ENCODE data around the gene MDC1.
"Not testable (repeated sequence)": the region's sequence is repeated elsewhere in the genome, so short reads cannot be mapped to it uniquely, and the experiment has no call there.

DNA sequence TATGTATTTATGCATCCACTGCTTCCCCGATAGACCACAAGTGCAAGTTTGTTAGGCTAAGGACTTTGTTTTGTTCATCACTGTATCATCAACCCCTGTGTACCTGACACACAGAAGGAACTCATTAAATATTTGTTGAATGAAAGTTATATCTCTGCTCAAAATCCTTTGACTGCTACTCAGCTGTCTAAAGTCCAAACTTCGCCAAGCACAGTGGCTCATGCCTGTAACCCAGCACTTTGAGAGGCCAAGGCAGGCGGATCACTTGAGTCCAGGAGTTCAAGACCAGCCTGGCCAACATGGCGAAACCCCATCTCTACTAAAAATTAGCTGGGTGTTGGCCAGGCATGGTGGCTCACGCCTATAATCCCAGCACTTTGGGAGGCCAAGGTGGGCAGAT lies 59.2 kb downstream of the MDC1 start:
- TF ChIP-seq, protein P1, sequence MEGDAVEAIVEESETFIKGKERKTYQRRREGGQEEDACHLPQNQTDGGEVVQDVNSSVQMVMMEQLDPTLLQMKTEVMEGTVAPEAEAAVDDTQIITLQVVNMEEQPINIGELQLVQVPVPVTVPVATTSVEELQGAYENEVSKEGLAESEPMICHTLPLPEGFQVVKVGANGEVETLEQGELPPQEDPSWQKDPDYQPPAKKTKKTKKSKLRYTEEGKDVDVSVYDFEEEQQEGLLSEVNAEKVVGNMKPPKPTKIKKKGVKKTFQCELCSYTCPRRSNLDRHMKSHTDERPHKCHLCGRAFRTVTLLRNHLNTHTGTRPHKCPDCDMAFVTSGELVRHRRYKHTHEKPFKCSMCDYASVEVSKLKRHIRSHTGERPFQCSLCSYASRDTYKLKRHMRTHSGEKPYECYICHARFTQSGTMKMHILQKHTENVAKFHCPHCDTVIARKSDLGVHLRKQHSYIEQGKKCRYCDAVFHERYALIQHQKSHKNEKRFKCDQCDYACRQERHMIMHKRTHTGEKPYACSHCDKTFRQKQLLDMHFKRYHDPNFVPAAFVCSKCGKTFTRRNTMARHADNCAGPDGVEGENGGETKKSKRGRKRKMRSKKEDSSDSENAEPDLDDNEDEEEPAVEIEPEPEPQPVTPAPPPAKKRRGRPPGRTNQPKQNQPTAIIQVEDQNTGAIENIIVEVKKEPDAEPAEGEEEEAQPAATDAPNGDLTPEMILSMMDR (conservative IDR thresholded peaks at IDR 0.05; ENCODE audit: low read depth in 2 of 2), result not testable (repeated sequence)
- TF ChIP-seq EZH2 (IDR thresholded peaks at IDR 0.05; ENCODE audit: low read depth, unreplicated experiment), result not testable (repeated sequence)
